A549 (cell line): ENCODE results near the gene NCL.

Experiments
- CTCF ChIP-seq: fragments of >200 bp; sonication (Bioruptor Twin); formaldehyde crosslinking; IDR thresholded peaks from 3 replicates; pipeline ENCODE4 v1.5.1; 2016
- ELK1 ChIP-seq: fragments of 150-350 bp; IDR thresholded peaks from 2 replicates; pipeline ENCODE4 v1.6.1; 2014; ENCODE audit warnings: low read depth, mild to moderate bottlenecking, low read length
- EP300 ChIP-seq, 2 experiments: fragments of >200 bp; sonication (Bioruptor Twin); formaldehyde crosslinking; IDR thresholded peaks; 2 replicates in 1 of 2; 3 replicates in 1 of 2; pipeline ENCODE4 v1.6.1; 2016 to 2017
- MAFK ChIP-seq: fragments of 450-650 bp; IDR thresholded peaks from 2 replicates; pipeline ENCODE4 v1.6.1; 2014; ENCODE audit not compliant: partially characterized antibody
- NFE2L2 ChIP-seq: fragments of 150-350 bp; conservative IDR thresholded peaks from 2 replicates; pipeline ENCODE4 v1.6.1; 2014; ENCODE audit warnings: low read length
- POLR2A ChIP-seq: IDR thresholded peaks from 2 replicates; pipeline ENCODE4 v1.6.1; 2012; ENCODE audit warnings: mild to moderate bottlenecking, low read length
- POLR2AphosphoS2 ChIP-seq: conservative IDR thresholded peaks from 2 replicates; pipeline ENCODE4 v1.6.1; 2012; ENCODE audit warnings: low read length, improper control_type of control experiment, inconsistent platforms
- RCOR1 ChIP-seq: fragments of 150-350 bp; IDR thresholded peaks from 2 replicates; pipeline ENCODE4 v1.6.1; 2014; ENCODE audit warnings: antibody characterized with exemption, low read length, low read depth
- RFX5 ChIP-seq: fragments of 450-650 bp; IDR thresholded peaks from 2 replicates; pipeline ENCODE4 v1.7.1; 2014; ENCODE audit warnings: antibody characterized with exemption, mild to moderate bottlenecking, moderate library complexity
- SMC3 ChIP-seq: fragments of >200 bp; sonication (Bioruptor Twin); formaldehyde crosslinking; IDR thresholded peaks from 3 replicates; pipeline ENCODE4 v1.6.1; 2018; ENCODE audit warnings: inconsistent platforms
- SREBF2 ChIP-seq: fragments of 450-650 bp; IDR thresholded peaks from 2 replicates; pipeline ENCODE4 v1.6.1; 2014; ENCODE audit warnings: mild to moderate bottlenecking, moderate library complexity
- ZFP36 ChIP-seq: fragments of 450-650 bp; IDR thresholded peaks from 2 replicates; pipeline ENCODE4 v1.6.1; 2014; ENCODE audit warnings: borderline replicate concordance; ENCODE audit not compliant: partially characterized antibody
- TF ChIP-seq, protein P1 (sequence below): fragments of 450-650 bp; IDR thresholded peaks from 2 replicates; pipeline ENCODE4 v1.6.1; 2014; ENCODE audit warnings: antibody characterized with exemption
- TF ChIP-seq, protein P2 (sequence below): IDR thresholded peaks from 2 replicates; pipeline ENCODE4 v1.6.1; 2012

- no peak for TF ChIP-seq CTCF
- no peak for TF ChIP-seq MAFK
- TF ChIP-seq, protein P1, sequence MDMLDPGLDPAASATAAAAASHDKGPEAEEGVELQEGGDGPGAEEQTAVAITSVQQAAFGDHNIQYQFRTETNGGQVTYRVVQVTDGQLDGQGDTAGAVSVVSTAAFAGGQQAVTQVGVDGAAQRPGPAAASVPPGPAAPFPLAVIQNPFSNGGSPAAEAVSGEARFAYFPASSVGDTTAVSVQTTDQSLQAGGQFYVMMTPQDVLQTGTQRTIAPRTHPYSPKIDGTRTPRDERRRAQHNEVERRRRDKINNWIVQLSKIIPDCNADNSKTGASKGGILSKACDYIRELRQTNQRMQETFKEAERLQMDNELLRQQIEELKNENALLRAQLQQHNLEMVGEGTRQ: no peak
- no peak for TF ChIP-seq SREBF2
- no peak for TF ChIP-seq SMC3
- no peak for TF ChIP-seq POLR2AphosphoS2
- TF ChIP-seq NFE2L2: no peak
- no peak for TF ChIP-seq ELK1
- TF ChIP-seq EP300 (IDR thresholded peaks at IDR 0.05): no peak
- no peak for TF ChIP-seq ZFP36
- TF ChIP-seq POLR2A: no peak
- TF ChIP-seq, protein P2, sequence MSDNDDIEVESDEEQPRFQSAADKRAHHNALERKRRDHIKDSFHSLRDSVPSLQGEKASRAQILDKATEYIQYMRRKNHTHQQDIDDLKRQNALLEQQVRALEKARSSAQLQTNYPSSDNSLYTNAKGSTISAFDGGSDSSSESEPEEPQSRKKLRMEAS: no peak
- TF ChIP-seq RCOR1: no peak
- TF ChIP-seq RFX5: no peak
Observed at GRCh38 chr2:231433990-231434389, 30.3 kb downstream of the NCL start.
